Activated CD8-positive, alpha-beta T cell treated with anti-CD3 and anti-CD28 coated beads, Interleukin-2, amount 10 ng/mL, durations not matched to agents 7 days and 5 days (primary cell): Measurements from ENCODE around the gene COMMD3. TPM values are rescaled to one million over a fixed set of nuclear protein-coding genes. Genes with fewer than 3 reads are reported as not detected.
"Not testable (repeated sequence)": the region's sequence is repeated elsewhere in the genome, so short reads cannot be mapped to it uniquely, and the experiment has no call there.

Experiments
- ATAC-seq: fragments of 150-1000 bp; cut with Tn5 transposase; one replicate; pipeline ENCODE4 v1.10.0; 2021; ENCODE audit warnings: moderate library complexity
- CTCF ChIA-PET: fragments of 350-600 bp; sonication (Branson Sonifier 250); formaldehyde crosslinking; loops from one replicate; lab custom pipeline; 2021; ENCODE audit warnings: antibody characterized with exemption; lab: Charles Lee
- POLR2A ChIA-PET: fragments of 350-600 bp; sonication (Branson Sonifier 250); formaldehyde crosslinking; loops from one replicate; lab custom pipeline; 2021; ENCODE audit warnings: antibody characterized with exemption; lab: Charles Lee
- DNase-seq: peaks from one replicate; pipeline ENCODE4 v3.0.0-alpha.2; 2020
- H3K27ac Mint-ChIP-seq: one replicate; pipeline ENCODE4 v1.8.0; 2021; ENCODE audit warnings: mild to moderate bottlenecking, mixed read lengths
- H3K27me3 Mint-ChIP-seq: one replicate; pipeline ENCODE4 v1.8.0; 2021; ENCODE audit warnings: low read depth, mixed read lengths
- H3K36me3 Mint-ChIP-seq: one replicate; pipeline ENCODE4 v1.8.0; 2021; ENCODE audit warnings: low read depth, mixed read lengths
- H3K4me1 Mint-ChIP-seq: one replicate; pipeline ENCODE4 v1.8.0; 2021; ENCODE audit warnings: low read depth, mixed read lengths
- H3K4me3 Mint-ChIP-seq: one replicate; pipeline ENCODE4 v1.8.0; 2021; ENCODE audit warnings: mild to moderate bottlenecking, mixed read lengths
- H3K9me3 Mint-ChIP-seq: one replicate; pipeline ENCODE4 v1.8.0; 2022; ENCODE audit warnings: mixed read lengths; ENCODE audit not compliant: insufficient read depth
- total RNA-seq, 2 experiments: library from RNA; stranded (reverse); gene quantifications; one replicate each; pipeline ENCODE4 v1.2.3, GENCODE V29; 2021

Gene COMMD3
- total RNA-seq, 2 experiments from 2014 or later: 59.7 to 63.3 TPM

GRCh38 chr10:22351131-22351703 is 35.0 kb downstream of the COMMD3 start:
- ATAC-seq: no peak
- no peaks in the 10 kb centered on the region for H3K36me3 Mint-ChIP-seq

GRCh38 chr10:22356324-22356873 is 40.2 kb downstream of the COMMD3 start:
- H3K4me3 Mint-ChIP-seq: no peak overlapping the region
- POLR2A ChIA-PET: no interaction called here
- no peak for ATAC-seq

More at GRCh38 chr10:22351131-22351703, 35.0 kb downstream of the COMMD3 start:
- no peak overlapping the region for H3K4me3 Mint-ChIP-seq
- ChIA-PET POLR2A (no interaction called here), CTCF (interaction anchor here (1.6 kb wide), 1 partner anchor 13 kb away, joined by 3 read pairs; no protein-coding TSS in a partner anchor)
- no peaks in the 10 kb centered on the region for H3K9me3 Mint-ChIP-seq
- DNase-seq: no peak
- H3K4me1 Mint-ChIP-seq: no peaks in the 10 kb centered on the region
- H3K27ac Mint-ChIP-seq: no peak overlapping the region
- H3K27me3 Mint-ChIP-seq: peaks cover 26% of the 10 kb centered on the region

GRCh38 chr10:22357770-22358169 is 41.6 kb downstream of the COMMD3 start:
- POLR2A ChIA-PET, DNase-seq, H3K4me1 Mint-ChIP-seq, ATAC-seq, CTCF ChIA-PET, H3K36me3 Mint-ChIP-seq, H3K27ac Mint-ChIP-seq, H3K4me3 Mint-ChIP-seq, H3K9me3 Mint-ChIP-seq: not testable (repeated sequence)
- H3K27me3 Mint-ChIP-seq: peaks cover 14% of the 10 kb centered on the region

More at GRCh38 chr10:22356324-22356873, 40.2 kb downstream of the COMMD3 start:
- no peak for DNase-seq
- Mint-ChIP-seq H3K4me1 (no peaks in the 10 kb centered on the region), H3K27ac (no peak overlapping the region), H3K27me3 (peaks cover 14% of the 10 kb centered on the region), H3K36me3 (no peaks in the 10 kb centered on the region), H3K9me3 (no peaks in the 10 kb centered on the region)
- CTCF ChIA-PET: no interaction called here

GRCh38 chr10:22363305-22363704 is 47.1 kb downstream of the COMMD3 start:
- Mint-ChIP-seq H3K4me1 (peaks cover 15% of the 10 kb centered on the region), H3K27me3 (no peaks in the 10 kb centered on the region), H3K4me3 (no peak overlapping the region), H3K9me3 (no peaks in the 10 kb centered on the region), H3K36me3 (no peaks in the 10 kb centered on the region), H3K27ac (no peak overlapping the region)
- ATAC-seq: no peak
- DNase-seq: no peak
- CTCF ChIA-PET: no interaction called here
- POLR2A ChIA-PET: interaction anchor here (0.6 kb wide), 1 partner anchor 73 kb away, joined by 3 read pairs; no protein-coding TSS in a partner anchor

- H3K27ac Mint-ChIP-seq: no peak overlapping the region
- ChIA-PET CTCF (interaction anchor here (0.7 kb wide), 2 partner anchors 14 to 26 kb away, joined by 3 read pairs; no protein-coding TSS in a partner anchor), POLR2A (interaction anchor here (2.6 kb wide), 1 partner anchor 72 kb away, joined by 8 read pairs; no protein-coding TSS in a partner anchor)
- peaks cover 28% of the 10 kb centered on the region for H3K4me1 Mint-ChIP-seq
- H3K4me3 Mint-ChIP-seq: no peak overlapping the region
- no peaks in the 10 kb centered on the region for H3K27me3 Mint-ChIP-seq
- no peaks in the 10 kb centered on the region for H3K9me3 Mint-ChIP-seq
- ATAC-seq (no peak), DNase-seq (no peak)
- no peaks in the 10 kb centered on the region for H3K36me3 Mint-ChIP-seq
These were observed 48.4 kb downstream of the COMMD3 start for GRCh38 chr10:22364407-22365140.

GRCh38 chr10:22365233-22365632 is 49.0 kb downstream of the COMMD3 start:
- no peak for ATAC-seq
- CTCF ChIA-PET: interaction anchor here (0.7 kb wide), 1 partner anchor 27 kb away, joined by 3 read pairs; no protein-coding TSS in a partner anchor

GRCh38 chr10:22365644-22366434 is 49.7 kb downstream of the COMMD3 start:
- no peak for ATAC-seq
- H3K27me3 Mint-ChIP-seq: no peaks in the 10 kb centered on the region

More at GRCh38 chr10:22365233-22365632, 49.0 kb downstream of the COMMD3 start:
- POLR2A ChIA-PET: interaction anchor here (1.1 to 2.6 kb wide), 2 partner anchors 72 to 552 kb away, joined by 3 to 8 read pairs; no protein-coding TSS in a partner anchor
- no peaks in the 10 kb centered on the region for H3K27me3 Mint-ChIP-seq
- H3K9me3 Mint-ChIP-seq: no peaks in the 10 kb centered on the region
- H3K4me3 Mint-ChIP-seq: no peak overlapping the region
- H3K36me3 Mint-ChIP-seq: no peaks in the 10 kb centered on the region
- DNase-seq: no peak
- H3K4me1 Mint-ChIP-seq: peaks cover 33% of the 10 kb centered on the region
- no peak overlapping the region for H3K27ac Mint-ChIP-seq

GRCh38 chr10:22366435-22366703 is 50.2 kb downstream of the COMMD3 start:
- ATAC-seq (no peak), DNase-seq (no peak)
- no peak overlapping the region for H3K27ac Mint-ChIP-seq
- H3K9me3 Mint-ChIP-seq: no peaks in the 10 kb centered on the region
- POLR2A ChIA-PET: interaction anchor here (0.6 to 2.6 kb wide), 4 partner anchors 11 to 551 kb away, joined by 3 to 8 read pairs (median 4); no protein-coding TSS in a partner anchor
- H3K4me3 Mint-ChIP-seq: no peak overlapping the region
- no peaks in the 10 kb centered on the region for H3K27me3 Mint-ChIP-seq
- H3K36me3 Mint-ChIP-seq: no peaks in the 10 kb centered on the region
- H3K4me1 Mint-ChIP-seq: peaks cover 34% of the 10 kb centered on the region
- CTCF ChIA-PET: no interaction called here

More at GRCh38 chr10:22365644-22366434, 49.7 kb downstream of the COMMD3 start:
- DNase-seq: no peak
- no peaks in the 10 kb centered on the region for H3K9me3 Mint-ChIP-seq
- CTCF ChIA-PET: no interaction called here
- POLR2A ChIA-PET: interaction anchor here (0.6 to 2.6 kb wide), 4 partner anchors 11 to 552 kb away, joined by 3 to 8 read pairs (median 4); no protein-coding TSS in a partner anchor
- peaks cover 34% of the 10 kb centered on the region for H3K4me1 Mint-ChIP-seq
- no peaks in the 10 kb centered on the region for H3K36me3 Mint-ChIP-seq
- H3K27ac Mint-ChIP-seq: no peak overlapping the region
- H3K4me3 Mint-ChIP-seq: no peak overlapping the region

- no peak overlapping the region for H3K4me3 Mint-ChIP-seq
- H3K27ac Mint-ChIP-seq: no peak overlapping the region
- no peak for DNase-seq
- no peaks in the 10 kb centered on the region for H3K27me3 Mint-ChIP-seq
- POLR2A ChIA-PET: interaction anchor here (0.6 to 2.6 kb wide), 3 partner anchors 10 to 79 kb away, joined by 3 to 8 read pairs (median 6); no protein-coding TSS in a partner anchor
- CTCF ChIA-PET: no interaction called here
- no peaks in the 10 kb centered on the region for H3K9me3 Mint-ChIP-seq
- no peaks in the 10 kb centered on the region for H3K36me3 Mint-ChIP-seq
- no peak for ATAC-seq
- H3K4me1 Mint-ChIP-seq: peaks cover 34% of the 10 kb centered on the region
These were observed 50.6 kb downstream of the COMMD3 start for GRCh38 chr10:22366771-22367170.

- H3K27ac Mint-ChIP-seq: peak overlapping the region; percentile 43
- DNase-seq: no peak
- H3K36me3 Mint-ChIP-seq: no peaks in the 10 kb centered on the region
- H3K4me3 Mint-ChIP-seq: peak overlapping the region; percentile 57
- CTCF ChIA-PET: no interaction called here
- peak; percentile 55 for ATAC-seq
- POLR2A ChIA-PET: interaction anchor here (1.3 to 1.4 kb wide), 2 partner anchors 27 to 69 kb away, joined by 3 to 7 read pairs; no protein-coding TSS in a partner anchor
- H3K27me3 Mint-ChIP-seq: no peaks in the 10 kb centered on the region
- no peaks in the 10 kb centered on the region for H3K9me3 Mint-ChIP-seq
- H3K4me1 Mint-ChIP-seq: peaks cover 34% of the 10 kb centered on the region
These were observed 51.3 kb downstream of the COMMD3 start for GRCh38 chr10:22367471-22367870.

- H3K36me3 Mint-ChIP-seq: no peaks in the 10 kb centered on the region
- no peak overlapping the region for H3K27ac Mint-ChIP-seq
- ChIA-PET POLR2A (interaction anchor here (0.5 to 1.4 kb wide), 3 partner anchors 28 to 70 kb away, joined by 3 to 7 read pairs (median 3); no protein-coding TSS in a partner anchor), CTCF (interaction anchor here (1.2 kb wide), 1 partner anchor 14 kb away, joined by 3 read pairs; no protein-coding TSS in a partner anchor)
- ATAC-seq: no peak
- no peaks in the 10 kb centered on the region for H3K9me3 Mint-ChIP-seq
- no peak overlapping the region for H3K4me3 Mint-ChIP-seq
- no peak for DNase-seq
- H3K4me1 Mint-ChIP-seq: peaks cover 34% of the 10 kb centered on the region
- no peaks in the 10 kb centered on the region for H3K27me3 Mint-ChIP-seq
These were observed 52.2 kb downstream of the COMMD3 start for GRCh38 chr10:22368402-22368801.
